CD4-positive, alpha-beta T cell treated with Interferon gamma for 1 hour (primary cell): ENCODE data around the gene DUSP1.
A peak's percentile ranks its signal among the peaks of the same experiment; 100 is the strongest.

ENCODE experiments used
- DNase-seq: peaks from one replicate; pipeline ENCODE4 v3.0.0-alpha.2; 2020

The DUSP1 gene

DNA sequence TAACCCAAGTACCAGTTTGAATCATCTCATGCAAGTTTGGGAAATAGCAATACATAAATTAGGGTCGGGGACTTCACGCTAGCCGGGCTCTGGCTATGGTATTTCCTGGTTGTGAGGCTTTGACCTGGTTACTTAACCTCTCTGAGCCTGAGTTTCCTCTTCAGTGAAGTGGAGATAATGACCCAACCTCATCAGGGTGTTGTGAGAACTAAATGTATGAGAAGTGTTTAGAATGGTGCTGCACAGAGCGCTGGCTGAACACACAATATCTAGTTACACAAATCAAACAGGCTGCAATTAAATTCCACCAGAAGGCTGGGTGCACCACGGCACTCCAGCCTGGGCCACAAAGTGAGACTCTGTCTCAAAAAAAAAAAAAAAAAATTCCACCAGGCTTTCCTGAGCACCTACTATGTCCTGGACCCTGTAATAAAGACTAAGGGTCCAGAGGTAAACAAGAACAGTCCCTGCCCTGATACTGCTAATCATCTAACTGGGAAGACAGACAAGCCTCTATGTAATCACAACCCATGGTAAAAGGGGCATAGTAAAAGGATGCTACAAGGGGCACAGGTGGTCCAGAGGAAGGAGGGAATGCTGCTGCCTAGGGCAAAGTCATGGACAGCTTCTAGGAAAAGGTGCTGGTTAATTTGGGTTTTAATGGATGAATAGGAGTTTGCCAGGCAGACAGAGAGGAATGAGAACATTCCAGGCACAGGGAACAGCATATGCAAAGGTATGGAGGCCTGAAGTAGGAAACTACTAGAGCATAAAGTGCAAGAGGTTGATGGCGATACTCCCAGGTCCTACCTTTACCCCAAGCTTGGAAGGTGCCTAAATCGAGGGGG, 27.7 kb downstream of the DUSP1 start:
- DNase-seq, result no peak

DNA sequence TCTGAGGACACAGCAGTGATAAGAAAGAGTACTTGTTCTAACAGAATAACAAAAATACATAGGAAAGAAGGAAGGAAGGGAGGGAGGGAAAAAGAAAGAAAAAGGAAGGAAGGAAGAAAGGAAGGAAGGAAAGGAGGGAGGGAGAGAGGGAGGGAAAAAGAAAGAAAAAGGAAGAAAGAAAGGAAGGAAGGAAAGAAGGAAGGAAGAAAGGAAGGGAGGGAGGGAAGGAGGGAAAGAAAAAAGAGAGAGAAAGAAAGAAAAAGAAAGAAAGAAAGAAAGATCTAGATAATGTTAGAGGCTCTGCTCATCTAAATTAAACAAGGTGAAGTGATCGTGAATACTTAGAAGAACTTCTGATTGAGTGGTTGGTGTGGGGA, 29.8 kb downstream of the DUSP1 start:
- no peak for DNase-seq

DNA sequence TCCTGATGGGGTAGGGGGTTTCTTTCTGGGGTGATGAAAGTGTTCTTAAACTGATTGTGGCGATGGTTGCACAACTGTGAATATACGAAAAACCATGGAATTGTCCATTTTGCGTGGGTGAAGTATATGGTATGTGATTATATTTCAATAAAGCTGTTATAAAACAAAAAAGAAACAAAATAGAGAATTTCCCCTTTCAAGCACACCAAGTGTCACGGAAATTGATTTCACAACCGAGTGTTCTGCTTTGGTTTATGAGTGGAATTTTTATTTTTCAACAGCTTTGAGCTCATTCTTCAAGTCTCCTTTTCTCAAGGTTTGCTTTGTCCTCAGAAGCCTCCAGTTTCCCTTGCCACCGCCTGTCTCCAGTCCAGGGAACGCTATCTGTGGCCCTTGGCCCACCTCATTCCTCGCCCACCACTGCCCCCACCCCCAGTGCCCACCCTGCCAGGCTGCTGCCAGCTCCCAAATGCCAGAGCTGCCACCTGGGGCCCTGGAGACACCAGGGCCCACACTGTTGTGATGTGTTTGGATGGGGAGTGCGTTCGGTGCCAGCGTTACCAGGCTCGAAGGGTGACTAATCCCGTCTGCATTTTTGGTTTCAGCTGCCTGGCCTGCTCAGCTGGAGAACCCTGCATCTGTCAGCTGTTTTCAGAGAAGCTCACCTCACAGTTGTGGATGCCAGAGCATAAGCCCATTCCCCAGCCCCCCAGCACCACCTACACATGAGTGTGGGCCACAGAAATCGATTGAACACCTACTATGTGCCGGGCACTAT, 30.4 kb downstream of the DUSP1 start:
- DNase-seq, result peak; percentile 63

DNA sequence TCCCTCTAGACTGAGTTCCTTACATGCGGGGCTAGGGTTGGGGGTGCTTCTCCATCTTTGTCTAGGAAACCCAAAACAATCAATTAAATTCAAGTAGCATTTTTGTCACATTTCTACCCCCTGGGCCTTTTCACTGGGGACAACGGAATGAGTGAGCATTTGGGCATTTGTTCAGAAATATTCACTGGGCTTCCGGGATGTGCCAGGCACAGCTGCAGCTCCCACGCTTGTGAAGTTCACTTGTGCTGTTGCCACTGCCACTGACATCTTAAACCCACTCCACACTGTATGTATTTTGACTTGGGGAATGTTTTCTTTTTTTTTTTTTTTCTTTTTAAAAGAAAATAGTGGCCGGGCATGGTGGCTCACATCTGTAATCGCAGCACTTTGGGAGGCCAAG, 31.6 kb downstream of the DUSP1 start:
- DNase-seq, result no peak

DNA sequence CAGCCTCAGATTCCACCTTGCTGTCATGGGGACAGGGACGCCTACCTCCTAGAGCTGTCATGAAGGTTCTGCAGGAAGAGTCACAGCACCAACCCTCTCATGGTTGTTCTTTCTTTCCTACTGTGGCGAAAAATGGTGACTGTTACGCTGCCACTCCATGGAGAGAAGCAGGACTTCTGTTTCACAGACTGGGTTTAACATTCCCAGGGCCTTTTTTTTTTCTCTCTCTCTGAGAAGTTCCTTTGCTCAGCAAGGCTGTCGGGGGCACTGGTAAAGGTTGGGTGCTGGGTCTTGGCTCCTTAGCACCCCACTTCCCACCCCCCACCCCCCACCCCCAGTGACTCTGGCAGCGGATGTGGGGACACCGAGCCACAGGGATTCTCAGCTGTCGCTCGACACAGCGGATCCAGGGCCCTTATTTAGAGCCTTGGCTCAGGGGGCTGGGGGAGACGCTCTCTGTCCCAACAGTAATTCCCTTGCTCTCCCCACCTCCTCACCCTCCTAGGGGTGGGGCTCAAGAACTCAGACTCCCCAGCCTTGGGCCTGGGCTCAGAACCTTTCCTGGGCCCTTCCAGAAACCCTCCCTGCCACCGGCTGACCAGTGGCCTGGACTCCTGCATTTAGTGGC, 34.4 kb downstream of the DUSP1 start:
- DNase-seq, result no peak

DNA sequence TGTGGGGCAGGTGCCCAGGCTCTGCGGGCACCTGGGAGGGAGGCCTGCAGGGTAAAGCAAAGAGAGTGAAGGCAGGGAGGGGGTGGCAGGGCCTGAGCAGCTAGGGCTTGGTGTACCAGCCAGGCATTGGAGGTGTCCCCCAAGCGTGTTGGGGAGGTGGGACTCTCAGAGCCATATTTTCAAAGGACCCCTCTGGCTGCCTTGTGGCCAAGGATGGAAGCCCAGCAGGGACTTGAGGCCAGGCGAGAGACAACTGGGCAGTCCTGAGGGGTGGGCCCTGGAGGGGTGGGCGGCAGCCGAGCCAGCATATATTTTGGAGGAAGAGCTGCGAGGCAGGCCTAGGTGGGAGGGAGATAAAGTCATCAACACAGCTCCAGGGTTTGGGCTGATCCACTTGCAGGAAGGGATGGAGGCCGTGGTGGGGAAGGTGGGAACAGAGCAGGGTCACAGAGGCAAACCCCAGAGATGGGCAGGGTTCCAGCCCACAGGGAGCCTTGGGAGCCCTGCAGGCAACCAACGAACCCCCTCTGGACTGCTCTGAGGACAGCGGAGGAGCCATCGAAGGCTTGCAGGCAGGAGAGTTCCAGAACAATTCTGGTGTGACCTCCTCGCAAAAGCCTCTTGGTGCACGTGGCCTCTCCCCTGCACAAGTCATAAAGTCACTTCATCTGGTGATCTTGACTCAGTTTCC, 35.7 kb downstream of the DUSP1 start:
- DNase-seq, result no peak

DNA sequence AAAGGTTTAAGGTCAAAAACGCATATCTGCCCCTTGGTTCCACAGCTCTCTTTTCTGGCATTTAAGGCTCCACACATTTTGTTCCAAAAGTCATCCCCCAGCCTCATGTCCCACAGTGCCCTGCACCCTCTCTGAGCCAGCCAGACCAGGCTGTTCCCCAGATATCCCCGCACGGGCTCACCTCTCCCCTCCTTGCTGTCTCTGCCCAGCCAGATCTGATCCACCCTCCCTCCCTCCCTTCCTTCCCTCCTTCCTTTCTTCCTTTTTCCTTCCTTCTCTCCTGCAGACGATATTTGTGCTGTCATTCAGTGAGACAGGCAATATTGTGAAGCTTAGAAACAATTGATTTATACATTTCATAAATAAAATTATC, 37.0 kb downstream of the DUSP1 start:
- DNase-seq, result no peak

DNA sequence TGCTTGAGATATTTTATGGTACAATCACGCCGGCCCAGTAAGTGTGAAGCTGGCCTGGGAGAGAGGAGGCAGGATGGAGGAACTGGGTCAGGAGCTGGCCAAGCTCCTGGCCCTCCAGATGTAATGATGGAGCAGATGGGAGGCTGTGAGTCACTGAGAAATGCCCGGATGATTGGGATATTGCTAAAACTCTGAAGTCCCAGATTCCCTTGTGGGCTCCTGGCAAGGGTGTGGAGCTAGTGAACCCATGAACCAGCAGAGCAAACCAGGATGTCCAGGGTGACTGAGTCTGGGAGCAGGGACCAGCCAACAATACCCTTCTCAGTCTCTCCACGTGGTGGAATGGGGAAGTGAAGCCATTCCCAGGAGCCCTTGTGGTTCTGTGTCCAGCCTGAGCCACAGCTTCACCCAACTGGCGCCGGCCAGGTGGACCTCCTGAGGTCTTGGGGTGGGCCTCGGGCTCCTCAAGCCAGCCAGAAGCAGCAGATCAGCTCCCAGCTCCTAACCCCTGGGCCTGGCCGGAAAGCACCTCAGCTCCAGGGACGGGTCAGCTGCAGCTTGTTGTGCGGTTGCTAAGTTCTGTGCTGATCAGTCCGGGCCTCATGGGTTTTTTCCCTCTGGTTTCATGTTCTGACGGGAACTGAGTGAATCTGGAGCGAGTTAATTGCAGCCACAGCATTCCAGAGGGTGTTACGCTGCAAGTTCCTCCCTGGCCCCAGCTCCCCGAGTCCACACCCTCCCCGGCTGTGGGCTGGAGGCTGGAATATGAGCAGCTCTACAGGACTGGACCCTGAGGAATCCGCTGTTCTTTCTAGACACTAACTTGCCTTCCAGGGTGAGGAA, 37.6 kb downstream of the DUSP1 start:
- DNase-seq, result no peak

DNA sequence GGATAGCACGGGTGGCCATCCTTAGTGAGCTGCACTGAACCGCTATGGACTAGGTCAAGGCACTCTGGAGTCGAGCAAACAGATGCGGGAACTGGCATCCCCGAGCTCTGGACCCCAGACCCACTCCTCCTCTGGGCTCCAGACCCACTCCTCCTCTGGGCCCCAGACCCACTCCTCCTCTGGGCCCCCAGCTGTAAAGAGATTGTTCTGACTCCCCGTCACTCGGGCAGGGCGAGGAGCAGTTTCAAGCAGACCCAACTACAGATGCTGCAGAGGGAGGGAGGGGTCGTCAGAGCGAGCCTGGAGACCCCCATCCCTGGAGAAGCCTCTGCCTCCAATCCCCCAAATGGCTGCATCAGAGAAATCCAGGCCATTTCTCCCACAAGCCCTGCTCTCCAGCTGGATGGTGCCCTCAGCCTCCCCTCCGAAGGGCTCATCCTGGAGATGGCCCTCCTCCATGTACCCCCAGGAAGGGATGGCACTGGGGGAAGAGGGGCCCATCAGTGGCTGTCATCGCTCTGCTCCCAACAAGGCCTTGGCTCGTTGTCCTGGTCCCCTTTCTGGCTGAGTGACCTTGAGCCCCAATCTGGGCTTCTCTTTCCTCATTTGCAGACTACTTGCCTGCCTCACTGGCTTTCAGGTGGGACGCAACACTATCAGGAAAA, 38.7 kb downstream of the DUSP1 start:
- no peak for DNase-seq

DNA sequence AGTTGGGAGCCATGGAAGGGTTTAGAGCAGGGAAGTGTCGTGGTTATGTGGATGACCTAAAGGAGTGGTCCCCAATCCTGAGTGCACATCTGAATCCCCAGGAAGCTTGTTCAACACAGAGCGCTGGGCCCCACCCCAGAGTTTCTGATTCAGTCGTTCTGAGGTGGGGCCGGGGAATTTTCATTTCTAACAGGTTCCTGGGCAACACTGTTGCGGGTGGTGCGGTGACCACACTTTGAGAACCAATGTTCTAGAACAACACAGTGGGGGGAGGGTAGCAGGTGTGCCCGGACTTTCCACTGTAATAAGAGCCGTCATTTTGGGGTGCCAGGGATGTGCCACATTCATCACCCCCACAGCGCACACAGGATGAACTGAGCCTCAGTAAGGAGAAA, 39.3 kb downstream of the DUSP1 start:
- no peak for DNase-seq

DNA sequence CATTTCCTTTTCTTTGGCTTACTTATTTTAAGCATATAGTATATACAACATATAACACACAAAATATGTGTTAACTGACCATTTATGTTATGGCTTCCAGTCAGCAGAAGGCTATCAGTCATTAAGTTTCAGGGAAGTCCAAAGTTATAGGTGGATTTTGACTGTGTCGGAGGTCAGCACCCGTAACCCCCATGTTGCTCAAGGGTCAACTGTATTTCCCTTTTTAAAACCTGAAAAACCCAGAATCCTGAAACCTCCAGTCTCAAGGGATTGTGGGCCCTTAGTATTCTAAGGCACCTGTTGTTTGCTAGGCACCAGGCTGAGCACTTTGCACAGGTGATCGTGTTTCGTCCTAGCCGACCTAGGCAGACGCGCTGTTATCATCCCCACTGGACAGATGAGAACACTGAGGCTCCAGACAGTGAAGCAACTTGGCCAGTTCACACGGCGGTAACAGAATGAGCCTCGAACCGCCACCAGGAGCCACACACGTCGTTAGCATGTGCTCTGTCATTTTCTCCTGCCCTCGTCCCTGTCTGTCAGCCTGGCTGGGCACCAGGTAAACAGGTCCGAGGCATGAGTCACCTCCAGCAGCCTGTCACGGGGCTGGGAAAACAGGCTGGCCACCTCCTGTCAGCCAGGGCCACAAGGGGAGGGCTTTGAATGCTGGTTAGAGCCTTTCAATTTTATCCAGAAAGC, 39.9 kb downstream of the DUSP1 start:
- no peak for DNase-seq

DNA sequence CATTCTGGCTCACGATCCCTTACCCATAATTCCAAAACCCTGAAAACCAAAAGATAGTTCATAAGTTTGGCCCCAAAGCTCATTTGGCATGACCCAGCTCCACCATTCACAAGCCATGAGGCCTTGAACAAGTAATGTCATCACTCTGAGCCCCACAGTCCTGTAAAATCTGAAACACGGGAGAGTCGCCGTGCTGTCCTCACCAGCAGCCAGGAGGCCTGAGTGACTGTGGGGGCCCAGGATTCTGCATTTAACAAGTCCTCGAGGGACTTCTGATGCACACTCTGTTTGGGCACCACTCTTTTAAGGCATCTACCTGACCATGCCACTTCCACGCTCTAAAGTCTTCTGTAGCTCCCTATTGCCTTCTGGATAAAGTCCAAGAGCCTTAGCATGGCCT, 40.8 kb downstream of the DUSP1 start:
- no peak for DNase-seq

DNA sequence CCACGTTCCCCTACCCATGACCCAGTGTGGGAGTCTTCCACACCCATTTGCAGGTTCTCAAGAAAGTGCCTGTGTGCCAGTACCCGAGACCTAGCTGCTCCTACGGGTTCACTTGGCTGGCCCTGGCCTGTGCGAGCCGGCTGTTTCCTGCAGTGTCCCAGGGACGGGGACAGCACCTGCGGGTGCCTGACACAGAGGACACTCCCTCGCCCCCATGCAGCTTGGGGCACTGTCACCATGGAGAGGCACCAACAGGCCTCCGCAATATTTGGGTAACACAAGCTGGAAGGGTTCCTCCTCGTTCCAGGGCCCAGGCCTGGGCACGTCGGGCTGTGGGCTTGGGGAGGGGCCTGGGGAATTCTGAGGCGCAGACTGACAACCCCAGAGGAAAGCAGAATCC, 41.4 kb downstream of the DUSP1 start:
- no peak for DNase-seq

DNA sequence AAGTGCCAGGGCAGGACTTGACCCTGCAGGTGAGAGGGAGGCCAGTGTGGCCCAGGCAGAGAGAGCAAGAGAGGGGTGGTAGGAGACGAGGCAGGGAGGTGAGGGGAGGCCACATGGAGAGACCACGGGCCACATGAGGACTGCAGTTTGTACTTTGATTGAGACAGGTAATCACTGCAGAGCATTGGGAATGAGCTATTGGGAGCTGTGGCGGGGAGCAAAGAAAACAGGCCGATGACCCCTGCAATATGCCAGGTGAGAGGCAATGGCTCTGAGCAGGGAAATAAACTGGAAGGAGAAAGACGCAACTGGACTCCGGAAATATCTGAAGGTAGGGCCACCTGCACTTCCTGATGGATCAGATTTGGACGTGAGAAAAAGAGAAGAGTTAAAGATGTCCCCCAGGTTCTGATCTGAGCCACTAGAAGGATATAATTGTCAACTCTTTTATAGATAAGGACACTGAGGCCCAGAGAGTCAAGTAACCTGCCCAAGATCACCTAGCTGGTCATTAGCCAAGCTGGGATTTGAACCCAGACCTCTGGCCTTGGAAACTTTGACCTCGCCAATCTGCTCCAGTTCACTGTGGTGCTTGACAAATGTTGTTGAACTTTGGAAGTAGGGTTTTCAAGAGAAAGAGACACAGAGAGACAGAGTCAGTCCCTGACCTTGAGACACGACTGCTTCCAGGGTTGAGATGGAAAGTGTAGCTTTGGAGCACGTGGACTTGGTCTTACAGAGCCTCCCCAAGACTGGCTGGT, 42.3 kb downstream of the DUSP1 start:
- DNase-seq, result no peak

DNA sequence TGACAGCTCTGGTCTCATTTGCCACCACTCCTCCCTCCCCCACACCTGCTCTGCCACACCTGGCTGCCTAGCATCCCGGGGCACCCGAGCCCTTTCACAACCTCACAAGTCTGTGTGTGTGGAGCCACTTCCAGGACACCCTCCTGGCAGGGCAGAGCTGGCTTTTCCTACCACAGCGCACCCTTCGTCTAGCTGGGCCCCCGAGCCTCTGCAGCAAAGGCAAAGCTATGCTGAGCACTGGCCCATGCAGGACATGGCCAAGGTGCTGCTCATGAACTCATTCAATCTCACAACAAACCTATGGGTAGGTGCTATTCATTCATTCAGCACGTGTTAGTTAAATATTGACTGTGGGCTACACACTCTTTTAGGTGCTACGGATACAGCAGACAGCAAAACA, 43.4 kb downstream of the DUSP1 start:
- no peak for DNase-seq

DNA sequence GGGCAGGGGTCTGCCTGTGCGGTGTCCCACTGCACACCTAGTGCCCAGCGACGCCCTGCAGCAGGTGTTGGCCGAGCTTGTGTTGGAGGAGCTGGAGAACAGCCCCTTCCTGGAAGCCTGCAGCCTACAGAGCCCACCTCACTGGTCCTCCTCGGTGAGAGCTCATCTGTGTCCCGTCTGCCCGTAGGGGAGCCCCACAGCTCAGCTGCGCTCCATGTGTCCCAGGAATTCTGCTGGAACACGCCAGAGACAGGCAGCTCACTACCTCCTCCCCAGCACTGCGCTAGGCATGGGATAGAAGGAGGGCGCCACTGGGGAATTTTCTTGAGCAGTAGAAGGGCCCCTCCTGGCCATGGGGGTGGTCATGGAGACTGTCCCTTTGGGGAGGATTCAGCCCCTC, 44.0 kb downstream of the DUSP1 start:
- DNase-seq, result no peak

DNA sequence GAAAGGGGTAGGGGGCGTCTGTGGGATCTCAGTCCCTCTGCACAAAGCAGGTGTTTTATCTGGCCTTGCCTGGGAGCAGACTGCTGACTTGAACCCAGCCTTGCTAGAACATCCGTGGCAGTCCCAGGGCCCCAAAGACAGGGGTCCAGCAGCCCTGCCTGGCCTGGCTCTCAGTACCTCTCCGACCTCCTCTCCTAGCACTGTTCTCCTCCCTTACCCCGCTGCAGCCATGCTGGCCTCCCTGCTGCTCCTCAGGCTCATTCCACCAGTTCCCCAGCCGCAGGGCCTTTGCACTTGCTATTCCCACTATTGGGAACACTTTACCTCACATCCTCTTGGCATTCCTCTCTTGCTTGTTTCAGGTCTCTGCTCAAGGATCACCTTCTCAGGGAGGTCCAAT, 45.2 kb downstream of the DUSP1 start:
- DNase-seq, result no peak

DNA sequence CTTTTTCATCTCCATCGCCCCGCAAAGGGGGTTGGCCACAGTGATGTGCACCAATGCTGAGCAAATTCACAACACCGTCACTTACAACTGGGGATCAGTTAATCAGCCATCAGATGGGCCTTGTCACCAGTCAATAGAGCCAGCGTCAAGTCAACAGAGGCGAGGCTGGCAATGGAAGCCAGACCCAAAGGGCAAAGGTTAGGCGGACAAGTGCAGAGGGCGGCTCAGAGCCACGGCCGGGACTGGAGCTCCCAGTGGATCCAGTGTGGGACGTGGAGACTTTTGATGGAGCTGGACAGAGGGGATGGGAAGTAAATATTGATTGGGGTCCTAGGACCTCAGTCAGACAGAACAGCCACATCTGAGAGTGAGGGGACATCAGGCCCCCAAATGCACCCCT, 45.7 kb downstream of the DUSP1 start:
- no peak for DNase-seq

DNA sequence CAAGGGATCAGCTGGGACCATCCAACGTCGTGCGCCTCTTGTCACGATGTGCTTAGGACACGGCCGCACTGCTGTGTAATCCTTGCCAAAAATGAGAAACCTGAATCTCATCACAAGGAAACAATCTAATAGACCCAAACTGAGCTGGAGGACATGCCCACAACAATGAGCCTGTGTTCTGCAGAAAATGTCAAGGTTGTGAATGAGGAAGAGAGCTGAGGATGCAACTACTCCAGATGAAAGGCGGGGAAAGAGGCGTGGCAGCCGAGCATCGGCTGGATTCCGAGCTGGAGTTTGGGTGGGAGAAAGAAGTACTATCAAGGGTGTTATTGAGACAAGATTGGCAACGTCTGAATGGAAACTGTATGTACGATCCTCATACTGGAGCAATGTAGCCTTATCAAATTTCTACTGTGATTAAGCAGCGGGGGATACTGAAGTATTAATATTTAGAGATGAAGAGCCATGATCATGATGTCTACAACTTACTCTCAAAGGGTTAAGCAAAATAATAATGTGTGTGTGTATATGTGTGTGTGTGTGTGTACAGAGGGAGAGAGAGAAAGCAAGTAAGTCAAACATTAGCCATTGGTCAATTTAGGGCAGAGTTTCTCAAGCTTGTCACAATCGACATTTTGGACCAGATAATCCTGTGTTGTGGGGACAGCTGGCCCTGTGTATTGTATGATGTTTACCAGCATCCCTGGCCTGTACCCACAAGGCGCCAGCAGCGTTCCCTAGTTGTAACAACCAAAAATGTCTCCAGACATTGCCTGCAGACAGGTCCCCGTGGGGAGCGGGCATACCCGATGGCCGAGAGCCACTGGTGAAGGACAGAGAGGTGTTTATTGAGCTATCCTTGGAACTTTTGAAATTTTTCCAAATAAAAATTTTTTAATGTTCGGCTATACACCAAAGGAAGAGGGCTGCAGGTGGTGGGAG, 46.5 kb downstream of the DUSP1 start:
- DNase-seq, result no peak
